ENCODE data around the gene RASGRP1. TPM values are rescaled to one million over a fixed set of nuclear protein-coding genes. Genes with fewer than 3 reads are reported as not detected.

The RASGRP1 gene
- total and polyA plus RNA-seq, 10 donors: 1.5 to 25.0 (median 14.6) TPM

GRCh38 chr15:38458646-38459045 is 106.0 kb downstream of the RASGRP1 start:
- intact Hi-C loops (cut with DNase I; ENCODE audit: low total_unique reads): no loop called here
- 94 to 100% (median 98%) methylated on average over 5 of the region's 5 CpGs for WGBS, 5 donors
- TF ChIP-seq, protein P1, sequence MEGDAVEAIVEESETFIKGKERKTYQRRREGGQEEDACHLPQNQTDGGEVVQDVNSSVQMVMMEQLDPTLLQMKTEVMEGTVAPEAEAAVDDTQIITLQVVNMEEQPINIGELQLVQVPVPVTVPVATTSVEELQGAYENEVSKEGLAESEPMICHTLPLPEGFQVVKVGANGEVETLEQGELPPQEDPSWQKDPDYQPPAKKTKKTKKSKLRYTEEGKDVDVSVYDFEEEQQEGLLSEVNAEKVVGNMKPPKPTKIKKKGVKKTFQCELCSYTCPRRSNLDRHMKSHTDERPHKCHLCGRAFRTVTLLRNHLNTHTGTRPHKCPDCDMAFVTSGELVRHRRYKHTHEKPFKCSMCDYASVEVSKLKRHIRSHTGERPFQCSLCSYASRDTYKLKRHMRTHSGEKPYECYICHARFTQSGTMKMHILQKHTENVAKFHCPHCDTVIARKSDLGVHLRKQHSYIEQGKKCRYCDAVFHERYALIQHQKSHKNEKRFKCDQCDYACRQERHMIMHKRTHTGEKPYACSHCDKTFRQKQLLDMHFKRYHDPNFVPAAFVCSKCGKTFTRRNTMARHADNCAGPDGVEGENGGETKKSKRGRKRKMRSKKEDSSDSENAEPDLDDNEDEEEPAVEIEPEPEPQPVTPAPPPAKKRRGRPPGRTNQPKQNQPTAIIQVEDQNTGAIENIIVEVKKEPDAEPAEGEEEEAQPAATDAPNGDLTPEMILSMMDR (IDR thresholded peaks at IDR 0.05 in 8 of 11, conservative IDR thresholded peaks at IDR 0.05 in 3 of 11): no peak
- TF ChIP-seq POLR2A (IDR thresholded peaks at IDR 0.05): no peak
- no peak for TF ChIP-seq POLR2AphosphoS5 (IDR thresholded peaks at IDR 0.05)

GRCh38 chr15:38455092-38455491 is 109.5 kb downstream of the RASGRP1 start:
- DNase-seq: no peak
- Histone ChIP-seq H3K36me3 (peaks cover 0 to 15% (median 0%) of the 10 kb centered on the region in 6 donors), H3K4me1 (peaks cover 15 to 35% (median 26%) of the 10 kb centered on the region in 6 donors), H3K4me3 (peak overlapping the region; percentile 67 to 94 (median 86)), H3K9me3 (no peaks in the 10 kb centered on the region), H3K27me3 (replicated peaks in 1 of 7) (no peaks in the 10 kb centered on the region), H3K27ac (peak overlapping the region in 3 of 8 donors; percentile 87 to 93 (median 89))
- no peak for TF ChIP-seq POLR2A (IDR thresholded peaks at IDR 0.05)
- TF ChIP-seq POLR2AphosphoS5 (IDR thresholded peaks at IDR 0.05): no peak
- TF ChIP-seq, protein P1 (IDR thresholded peaks at IDR 0.05 in 8 of 11, conservative IDR thresholded peaks at IDR 0.05 in 3 of 11): no peak
- 7 to 10% (median 7%) methylated on average over 4 of the region's 4 CpGs for WGBS, 5 donors
- intact Hi-C loops (cut with DNase I; ENCODE audit: low total_unique reads): no loop called here

More at GRCh38 chr15:38458646-38459045, 106.0 kb downstream of the RASGRP1 start:
- no peak for DNase-seq
- Histone ChIP-seq H3K27ac (no peak overlapping the region), H3K4me1 (peaks cover 14 to 43% (median 29%) of the 10 kb centered on the region in 6 donors), H3K36me3 (peaks cover 0 to 15% (median 0%) of the 10 kb centered on the region in 6 donors), H3K9me3 (no peaks in the 10 kb centered on the region), H3K4me3 (no peak overlapping the region), H3K27me3 (replicated peaks in 1 of 7) (no peaks in the 10 kb centered on the region)

DNA sequence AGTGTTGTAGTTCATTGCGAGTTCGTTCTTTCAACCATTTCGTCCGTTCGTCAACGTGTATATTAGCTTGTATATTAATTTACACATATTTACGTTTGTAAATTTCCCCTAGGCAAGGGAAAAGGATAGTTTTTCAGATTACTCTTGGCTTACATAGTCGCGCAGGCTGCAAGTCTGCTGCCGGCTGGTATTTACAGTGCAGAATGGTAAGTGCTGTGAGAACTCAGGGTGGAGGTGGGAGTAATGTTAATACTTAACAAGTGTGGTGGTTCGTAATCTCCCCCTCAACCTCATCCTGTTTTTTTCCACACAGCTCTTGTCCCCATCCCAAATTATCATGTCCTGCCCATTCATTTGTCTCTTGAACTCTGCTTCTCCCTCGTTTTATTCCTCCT is 109.9 kb downstream of the RASGRP1 start:
- Histone ChIP-seq H3K36me3 (peaks cover 0 to 15% (median 0%) of the 10 kb centered on the region in 6 donors), H3K27me3 (replicated peaks in 1 of 7) (no peaks in the 10 kb centered on the region), H3K4me1 (peaks cover 15 to 35% (median 25%) of the 10 kb centered on the region in 6 donors), H3K9me3 (no peaks in the 10 kb centered on the region), H3K27ac (peak overlapping the region; percentile 85 to 93 (median 90)), H3K4me3 (peak overlapping the region; percentile 67 to 94 (median 86))
- TF ChIP-seq POLR2A (IDR thresholded peaks at IDR 0.05) (no peak), POLR2AphosphoS5 (IDR thresholded peaks at IDR 0.05) (no peak)
- TF ChIP-seq, protein P1 (IDR thresholded peaks at IDR 0.05 in 8 of 11, conservative IDR thresholded peaks at IDR 0.05 in 3 of 11): no peak
- DNase-seq: no peak
- intact Hi-C loops (cut with DNase I; ENCODE audit: low total_unique reads): no loop called here
- WGBS, 5 donors: 0 to 1% (median 1%) methylated on average over 12 of the region's 12 CpGs

GRCh38 chr15:38453971-38454695 is 110.5 kb downstream of the RASGRP1 start, which contains the start of gene FAM98B:
Gene FAM98B, plus strand, starts transcription at chr15:38454127. Its CDS starts 35 bp downstream, at chr15:38454162.
- H3K9me3 ChIP-seq: no peaks in the 10 kb centered on the region
- intact Hi-C loops (cut with DNase I; ENCODE audit: low total_unique reads): no loop called here
- peaks cover 0 to 11% (median 0%) of the 10 kb centered on the region in 6 donors for H3K36me3 ChIP-seq
- peak within 1 kb of the TSS; percentile 85 to 93 (median 90) for H3K27ac ChIP-seq
- peak; percentile 97 for DNase-seq
- peak within 1 kb of the TSS; percentile 67 to 94 (median 86) for H3K4me3 ChIP-seq
- H3K4me1 ChIP-seq: peaks cover 15 to 35% (median 25%) of the 10 kb centered on the region in 6 donors
- WGBS, 5 donors: 0 to 3% (median 1%) methylated on average over 18 to 49 of the region's 49 CpGs
- TF ChIP-seq POLR2AphosphoS5 (IDR thresholded peaks at IDR 0.05): peak; percentile 79 to 87 (median 84)
- TF ChIP-seq, protein P1 (IDR thresholded peaks at IDR 0.05 in 8 of 11, conservative IDR thresholded peaks at IDR 0.05 in 3 of 11): peak in 1 of 11 experiments; percentile 11
- peak in 2 of 3 donors; percentile 5 to 29 for TF ChIP-seq POLR2A (IDR thresholded peaks at IDR 0.05)
- no peaks in the 10 kb centered on the region for H3K27me3 ChIP-seq (replicated peaks in 1 of 7)
